Stimulated activated naive B cell treated with anti-CD40 and anti-IgM and Interleukin-4, amounts not matched to agents 10 μg/mL and 1 μg/mL and 100 μg/mL, for 72 hours (primary cell): ENCODE data around the gene COL15A1.

Experiments used
- ATAC-seq, 2 donors: fragments of 150-1000 bp; cut with Tn5 transposase; replicated peaks; 2 replicates each; pipeline ENCODE4 v1.10.0; 2021; ENCODE audit warnings: moderate library complexity in 1 of 2
- DNase-seq: peaks from one replicate; pipeline ENCODE4 v3.0.0; 2021
- H3K27ac Mint-ChIP-seq: one replicate; pipeline ENCODE4 v1.8.0; 2022; ENCODE audit warnings: mild to moderate bottlenecking, mixed read lengths
- H3K27me3 Mint-ChIP-seq, 2 donors: one replicate each; pipeline ENCODE4 v1.8.0; 2022; ENCODE audit warnings: mixed read lengths in 2 of 2
- H3K36me3 Mint-ChIP-seq, 2 donors: one replicate each; pipeline ENCODE4 v1.8.0; 2022; ENCODE audit warnings: mixed read lengths in 2 of 2, mild to moderate bottlenecking in 1 of 2
- H3K4me1 Mint-ChIP-seq, 2 donors: one replicate each; pipeline ENCODE4 v1.8.0; 2022; ENCODE audit warnings: mixed read lengths in 2 of 2, mild to moderate bottlenecking in 1 of 2
- H3K4me3 Mint-ChIP-seq, 2 donors: one replicate each; pipeline ENCODE4 v1.8.0; 2022; ENCODE audit warnings: mild to moderate bottlenecking in 2 of 2, mixed read lengths in 2 of 2, moderate library complexity in 1 of 2
- H3K9me3 Mint-ChIP-seq, 2 donors: one replicate each; pipeline ENCODE4 v1.8.0; 2022; ENCODE audit warnings: mixed read lengths in 2 of 2, mild to moderate bottlenecking in 1 of 2

COL15A1 gene

DNA sequence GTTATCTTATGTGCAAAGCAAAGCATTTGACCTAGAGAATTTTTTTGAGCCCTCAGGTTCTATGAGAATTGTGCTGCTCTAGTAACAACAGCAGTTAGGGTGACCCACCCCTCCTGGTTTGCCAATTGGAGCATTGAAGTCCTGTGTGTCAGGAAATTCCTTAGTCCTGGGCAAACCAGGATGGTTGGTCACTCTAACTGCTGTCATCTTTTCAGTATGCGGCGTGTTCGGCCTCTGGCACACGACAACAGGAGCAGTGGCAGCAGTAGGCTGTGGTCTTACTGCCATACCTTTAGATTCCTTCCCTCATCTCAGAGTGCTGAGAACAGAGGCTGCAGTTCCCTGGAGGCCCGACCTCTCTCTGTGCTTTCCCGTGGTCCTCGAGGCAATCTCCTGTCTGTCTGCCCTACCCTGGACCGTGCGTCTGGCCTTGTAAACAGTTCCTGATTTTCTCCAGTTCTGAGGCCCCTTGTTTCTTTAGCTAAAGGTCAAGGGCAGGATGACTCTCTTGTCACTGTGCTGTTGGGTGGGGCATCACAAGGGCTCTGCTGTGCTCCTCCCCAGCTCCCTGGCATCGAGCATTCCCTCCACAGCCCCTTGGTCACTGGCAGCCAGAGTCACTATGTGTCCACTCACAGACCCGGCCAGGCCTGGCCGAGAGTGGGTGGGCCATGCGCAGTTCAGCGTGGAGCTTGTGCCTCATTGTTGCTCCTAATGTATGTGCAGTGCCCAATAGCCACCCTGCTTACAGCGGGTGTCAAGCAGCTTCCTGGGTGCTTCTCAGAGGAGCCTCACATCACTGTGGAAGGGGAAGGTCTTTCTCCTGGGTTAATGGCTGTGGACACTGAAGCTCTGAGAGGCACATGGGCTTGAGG, 18.5 kb upstream of the COL15A1 start:
- H3K27me3 Mint-ChIP-seq: peaks cover 0 to 12% of the 10 kb centered on the region in 2 donors
- no peak for ATAC-seq
- DNase-seq: no peak
- no peaks in the 10 kb centered on the region for H3K36me3 Mint-ChIP-seq
- no peak overlapping the region for H3K4me3 Mint-ChIP-seq
- no peak overlapping the region for H3K27ac Mint-ChIP-seq
- peaks cover 0 to 6% of the 10 kb centered on the region in 2 donors for H3K4me1 Mint-ChIP-seq
- no peaks in the 10 kb centered on the region for H3K9me3 Mint-ChIP-seq

DNA sequence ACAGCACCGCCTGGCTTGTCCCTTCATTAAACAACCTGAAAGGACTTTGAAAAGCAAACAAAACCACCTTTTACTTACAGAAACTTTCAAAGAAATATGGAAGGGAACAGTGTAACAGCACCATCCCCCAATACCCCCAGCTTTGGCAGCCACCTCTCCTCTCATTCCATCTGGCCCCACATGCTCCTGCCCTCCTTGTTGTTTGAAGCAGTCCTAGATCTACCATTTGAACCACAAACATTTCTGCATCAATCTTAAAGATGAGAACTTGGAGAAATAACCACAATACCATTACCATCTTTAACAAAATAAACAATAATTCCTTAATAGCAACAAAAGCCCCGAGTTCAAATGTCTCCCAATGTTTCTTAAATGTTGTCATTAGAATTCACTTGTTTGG, 17.8 kb upstream of the COL15A1 start:
- no peaks in the 10 kb centered on the region for H3K9me3 Mint-ChIP-seq
- DNase-seq: no peak

DNA sequence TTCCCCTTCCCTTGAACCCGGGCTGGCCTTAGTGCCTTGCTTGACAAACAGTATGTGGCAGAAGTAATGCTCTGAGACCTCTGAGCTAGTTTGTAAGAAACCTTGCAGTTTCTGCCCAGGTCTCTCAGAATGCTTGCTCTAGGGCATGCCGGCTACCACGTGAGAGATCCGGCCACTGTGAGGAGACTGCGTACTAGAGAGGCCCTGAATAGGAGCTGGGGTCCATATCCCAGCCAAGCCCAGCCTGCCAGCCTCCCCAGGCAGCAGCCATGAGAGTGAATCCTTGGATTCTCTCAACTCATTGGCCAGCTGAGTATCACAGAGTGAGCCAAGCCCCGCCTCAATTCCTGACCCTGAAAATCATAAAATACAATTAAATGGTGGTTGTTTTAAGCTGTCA, 16.0 kb upstream of the COL15A1 start:
- no peak for ATAC-seq
- Mint-ChIP-seq H3K4me3 (no peak overlapping the region), H3K4me1 (peaks cover 2 to 13% of the 10 kb centered on the region in 2 donors), H3K27me3 (peaks cover 0 to 12% of the 10 kb centered on the region in 2 donors), H3K36me3 (no peaks in the 10 kb centered on the region), H3K9me3 (no peaks in the 10 kb centered on the region), H3K27ac (no peak overlapping the region)
- no peak for DNase-seq

More for the DNA sequence above, 17.8 kb upstream of the COL15A1 start:
- peaks cover 0 to 12% of the 10 kb centered on the region in 2 donors for H3K27me3 Mint-ChIP-seq
- ATAC-seq: no peak
- no peaks in the 10 kb centered on the region for H3K36me3 Mint-ChIP-seq
- H3K4me3 Mint-ChIP-seq: no peak overlapping the region
- H3K4me1 Mint-ChIP-seq: peaks cover 0 to 6% of the 10 kb centered on the region in 2 donors
- no peak overlapping the region for H3K27ac Mint-ChIP-seq

DNA sequence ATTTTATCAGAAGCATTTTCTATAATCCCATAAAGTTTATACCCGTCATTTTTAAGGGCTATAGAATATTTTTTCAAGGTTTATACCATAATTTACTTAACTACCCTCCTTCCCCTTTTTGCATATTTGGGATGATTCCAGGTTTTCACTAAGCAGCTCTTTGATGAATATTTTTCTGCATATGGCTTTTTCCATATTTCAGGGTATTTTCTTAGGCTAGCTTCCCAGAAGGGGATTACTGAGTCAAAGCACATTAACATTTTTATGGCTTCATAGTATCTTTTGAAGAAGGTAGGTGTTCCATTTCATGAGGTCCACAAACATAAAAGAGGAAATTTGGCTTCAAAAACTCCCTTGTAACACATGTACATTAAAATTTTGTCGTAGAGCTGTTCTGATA, 14.6 kb upstream of the COL15A1 start:
- Mint-ChIP-seq H3K27me3 (peaks cover 0 to 12% of the 10 kb centered on the region in 2 donors), H3K36me3 (no peaks in the 10 kb centered on the region), H3K4me3 (no peak overlapping the region), H3K4me1 (peaks cover 2 to 9% of the 10 kb centered on the region in 2 donors), H3K27ac (no peak overlapping the region), H3K9me3 (no peaks in the 10 kb centered on the region)
- no peak for ATAC-seq
- DNase-seq: no peak

DNA sequence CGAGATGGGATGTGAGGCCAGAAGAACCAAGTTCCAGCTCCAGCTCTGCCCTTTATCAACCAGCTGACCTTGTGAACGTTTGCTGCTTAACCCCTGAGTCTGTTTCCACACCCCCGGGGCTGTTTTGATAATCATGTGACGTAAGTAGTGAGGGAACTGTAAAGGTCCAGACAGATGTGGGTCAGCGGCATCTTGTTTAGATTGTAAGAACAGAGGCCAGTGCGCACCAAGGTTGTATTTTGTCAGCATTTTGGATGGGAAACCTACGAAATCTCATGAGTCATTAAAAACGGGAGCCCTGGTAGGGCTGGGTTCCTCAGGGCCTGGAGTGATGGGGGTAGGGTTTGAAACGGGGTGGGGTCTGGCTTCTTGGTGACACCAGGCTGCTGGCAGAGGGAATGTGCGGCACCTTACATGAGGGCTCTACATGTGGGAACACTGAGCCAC, 13.8 kb upstream of the COL15A1 start:
- DNase-seq (no peak), ATAC-seq (no peak)
- no peak overlapping the region for H3K4me3 Mint-ChIP-seq
- H3K9me3 Mint-ChIP-seq: no peaks in the 10 kb centered on the region
- H3K4me1 Mint-ChIP-seq: peaks cover 2 to 9% of the 10 kb centered on the region in 2 donors
- peaks cover 5 to 16% of the 10 kb centered on the region in 2 donors for H3K27me3 Mint-ChIP-seq
- no peak overlapping the region for H3K27ac Mint-ChIP-seq
- no peaks in the 10 kb centered on the region for H3K36me3 Mint-ChIP-seq

DNA sequence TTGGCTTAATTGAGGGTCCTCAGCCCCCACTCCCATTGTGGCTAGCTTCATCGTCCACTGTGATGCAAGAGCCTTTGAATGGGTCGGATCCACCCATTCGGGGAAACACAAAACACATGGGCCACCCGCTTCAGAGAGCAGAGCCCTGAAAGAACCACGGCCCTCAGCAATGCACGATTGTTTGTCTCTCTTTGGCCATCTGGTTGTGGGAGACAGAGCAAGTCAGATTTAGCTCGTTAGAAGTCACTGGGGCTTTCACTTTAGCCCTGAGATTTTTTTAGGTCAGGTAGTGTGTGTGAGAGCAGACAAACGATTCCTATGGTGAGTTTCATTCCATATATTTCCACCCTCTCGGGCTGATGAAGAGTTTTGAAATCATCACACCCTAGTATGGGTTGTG, 12.9 kb upstream of the COL15A1 start:
- Mint-ChIP-seq H3K9me3 (no peaks in the 10 kb centered on the region), H3K4me1 (peaks cover 2 to 9% of the 10 kb centered on the region in 2 donors), H3K36me3 (no peaks in the 10 kb centered on the region), H3K27ac (peak overlapping the region; percentile 14), H3K4me3 (no peak overlapping the region), H3K27me3 (peaks cover 9 to 16% of the 10 kb centered on the region in 2 donors)
- DNase-seq (no peak), ATAC-seq (peak; percentile 46 to 60)

DNA sequence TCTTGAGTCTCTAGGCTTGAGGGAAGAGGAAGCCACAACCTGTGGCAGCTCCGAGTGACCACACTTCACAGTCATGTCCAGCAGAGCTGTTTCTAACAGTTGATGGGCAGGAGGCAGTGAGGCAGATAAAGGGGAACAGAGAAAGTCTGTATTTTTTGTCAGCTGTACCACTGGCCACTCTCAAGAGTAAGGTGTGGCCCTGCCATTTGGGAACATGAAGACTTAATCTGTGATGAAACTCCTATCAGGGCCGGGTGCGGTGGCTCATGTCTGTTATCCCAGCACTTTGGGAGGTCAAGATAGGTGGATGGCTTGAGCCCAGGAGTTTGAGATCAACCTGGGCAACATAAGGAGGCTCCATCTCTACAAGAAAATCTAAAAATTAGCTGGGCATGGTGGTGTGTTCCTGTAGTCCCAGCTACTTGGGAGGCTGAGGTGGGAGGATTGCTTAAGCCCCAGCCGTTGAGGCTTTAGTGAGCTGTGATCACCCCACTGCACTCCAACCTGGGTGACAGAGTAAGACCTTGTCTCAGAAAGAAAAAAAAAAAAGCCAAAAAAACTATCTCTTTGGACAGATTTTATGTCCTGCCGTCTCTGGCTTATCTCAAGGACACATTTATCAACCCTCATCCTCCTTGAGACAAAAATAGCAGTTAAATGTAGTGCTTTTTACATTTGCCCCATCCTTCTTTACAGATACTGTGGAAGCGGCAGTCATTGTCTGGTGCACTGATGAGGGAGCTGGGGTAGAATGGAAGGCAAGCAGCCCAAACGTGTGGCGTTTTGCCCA, 11.9 kb upstream of the COL15A1 start:
- H3K4me3 Mint-ChIP-seq: no peak overlapping the region
- H3K4me1 Mint-ChIP-seq: peaks cover 2 to 9% of the 10 kb centered on the region in 2 donors
- peaks cover 9 to 16% of the 10 kb centered on the region in 2 donors for H3K27me3 Mint-ChIP-seq
- no peak overlapping the region for H3K27ac Mint-ChIP-seq
- DNase-seq (no peak), ATAC-seq (peak; percentile 94)
- H3K9me3 Mint-ChIP-seq: no peaks in the 10 kb centered on the region
- H3K36me3 Mint-ChIP-seq: no peaks in the 10 kb centered on the region

DNA sequence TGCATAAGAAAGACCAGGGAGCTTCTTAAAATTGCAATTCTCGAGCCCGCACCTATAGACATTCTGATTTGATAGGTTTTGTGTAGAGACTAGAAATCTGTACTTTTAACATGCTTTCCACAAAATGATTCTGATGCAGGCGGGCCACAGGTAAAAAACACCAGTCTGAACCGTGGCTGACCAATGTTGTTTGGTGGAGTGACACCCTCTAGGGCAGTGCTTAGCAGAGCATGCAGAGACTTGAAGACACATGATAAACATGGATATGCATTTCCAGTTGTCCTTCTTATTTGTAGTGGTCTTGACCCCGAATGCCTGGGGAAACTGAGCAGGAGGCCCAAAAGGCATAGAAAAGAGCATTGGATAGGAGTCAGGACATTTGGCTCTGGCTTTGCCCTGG, 10.5 kb upstream of the COL15A1 start:
- no peak for DNase-seq
- Mint-ChIP-seq H3K4me1 (peaks cover 2 to 9% of the 10 kb centered on the region in 2 donors), H3K9me3 (no peaks in the 10 kb centered on the region), H3K4me3 (no peak overlapping the region), H3K27ac (no peak overlapping the region), H3K27me3 (peaks cover 17 to 21% of the 10 kb centered on the region in 2 donors), H3K36me3 (no peaks in the 10 kb centered on the region)
- no peak for ATAC-seq

DNA sequence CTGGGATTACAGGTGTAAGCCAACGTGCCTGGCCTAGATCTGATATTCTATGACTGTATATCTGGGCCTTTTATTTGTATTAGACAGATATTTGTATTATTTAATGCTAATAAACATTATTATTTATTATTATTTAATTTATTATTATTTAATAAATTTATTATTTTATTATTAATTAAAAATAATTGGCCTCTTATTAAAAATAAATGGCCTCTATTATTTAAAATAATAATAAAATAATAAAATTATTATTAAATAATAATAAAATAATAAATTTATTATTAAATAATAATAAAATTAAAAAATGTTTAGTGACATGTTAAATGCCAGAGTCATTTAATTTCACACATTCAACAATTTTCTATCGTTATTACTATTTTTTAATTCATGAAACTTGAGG, 9.8 kb upstream of the COL15A1 start:
- Mint-ChIP-seq H3K27me3 (peaks cover 23 to 24% of the 10 kb centered on the region in 2 donors), H3K27ac (no peak overlapping the region), H3K4me1 (peaks cover 2 to 9% of the 10 kb centered on the region in 2 donors), H3K4me3 (no peak overlapping the region), H3K36me3 (no peaks in the 10 kb centered on the region), H3K9me3 (no peaks in the 10 kb centered on the region)
- ATAC-seq: no peak
- DNase-seq: no peak

DNA sequence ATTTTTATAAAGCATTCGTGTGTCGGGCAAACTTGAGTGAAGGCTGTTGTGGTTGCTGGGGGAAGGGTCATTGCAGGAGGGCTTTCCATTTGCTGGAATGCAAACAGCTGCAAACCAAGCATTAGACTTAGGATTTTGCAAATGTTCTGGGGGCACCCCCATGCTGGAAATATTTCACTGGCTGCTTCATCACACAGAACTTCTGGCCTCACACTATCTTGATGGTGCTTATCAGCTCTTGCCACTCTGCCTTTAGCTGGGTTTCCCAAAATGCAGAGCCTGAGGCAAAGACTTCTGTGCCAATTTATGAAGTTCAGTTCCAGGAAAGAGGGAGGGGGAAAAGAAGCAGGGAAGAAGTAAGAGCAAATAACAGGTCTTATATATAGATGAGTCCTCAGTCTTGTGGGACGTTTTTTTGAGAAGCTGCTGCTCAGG, 8.6 kb upstream of the COL15A1 start:
- H3K27me3 Mint-ChIP-seq: peaks cover 23 to 33% of the 10 kb centered on the region in 2 donors
- H3K9me3 Mint-ChIP-seq: no peaks in the 10 kb centered on the region
- no peak overlapping the region for H3K4me3 Mint-ChIP-seq
- H3K27ac Mint-ChIP-seq: no peak overlapping the region
- peaks cover 2 to 9% of the 10 kb centered on the region in 2 donors for H3K4me1 Mint-ChIP-seq
- no peaks in the 10 kb centered on the region for H3K36me3 Mint-ChIP-seq
- ATAC-seq (no peak), DNase-seq (no peak)

DNA sequence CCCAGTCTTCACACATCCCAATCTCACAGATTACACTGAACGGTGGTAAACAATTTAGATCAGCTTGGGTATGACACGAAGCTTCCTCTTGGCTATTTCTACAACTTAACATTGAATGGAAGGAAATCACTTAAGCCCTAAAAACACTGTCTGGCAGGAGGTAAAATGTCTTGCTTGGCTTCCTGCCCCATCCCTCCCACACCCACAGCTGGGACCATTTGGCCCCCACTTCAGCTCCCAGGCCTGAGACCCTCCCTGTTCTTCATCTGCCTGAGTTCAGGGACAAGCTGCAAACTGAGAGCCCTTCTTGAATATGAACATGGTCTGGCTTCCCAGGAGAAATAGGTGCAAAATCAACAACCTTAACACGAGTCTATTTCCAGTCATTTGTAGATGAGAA, 3.4 kb upstream of the COL15A1 start:
- no peak overlapping the region for H3K4me3 Mint-ChIP-seq
- H3K4me1 Mint-ChIP-seq: peaks cover 9 to 17% of the 10 kb centered on the region in 2 donors
- no peak for DNase-seq
- ATAC-seq: no peak
- no peaks in the 10 kb centered on the region for H3K9me3 Mint-ChIP-seq
- no peaks in the 10 kb centered on the region for H3K36me3 Mint-ChIP-seq
- no peak overlapping the region for H3K27ac Mint-ChIP-seq
- H3K27me3 Mint-ChIP-seq: peaks cover 55 to 72% of the 10 kb centered on the region in 2 donors

DNA sequence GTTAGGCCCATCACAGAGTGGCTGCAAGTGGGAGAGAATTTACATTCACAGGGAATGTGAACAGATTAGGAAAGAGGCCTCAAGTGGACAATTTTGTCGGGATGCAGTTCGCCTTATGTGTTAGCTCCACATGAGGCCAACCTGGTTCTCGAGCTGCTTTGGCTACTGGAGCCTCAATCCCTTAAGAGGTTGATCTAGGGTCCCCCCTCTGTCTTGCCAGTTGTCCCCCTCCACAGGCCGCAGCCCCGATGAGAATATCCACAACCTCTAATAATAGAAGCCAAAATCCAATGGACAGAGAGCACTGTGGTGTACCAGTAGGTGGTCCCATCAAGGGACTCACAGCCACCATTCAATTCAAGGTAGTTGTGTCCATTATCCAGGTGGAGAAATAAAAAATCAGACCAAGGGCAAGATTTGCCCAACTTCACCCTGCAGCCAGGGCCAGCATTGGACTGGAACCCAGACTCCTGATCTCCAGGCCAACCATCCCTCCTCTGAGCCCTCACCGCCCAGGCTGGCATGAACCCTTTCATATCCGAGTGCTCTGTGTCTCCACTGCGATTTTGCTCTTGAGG, 1.7 kb upstream of the COL15A1 start:
- DNase-seq (no peak), ATAC-seq (no peak)
- Mint-ChIP-seq H3K4me3 (no peak overlapping the region), H3K36me3 (no peaks in the 10 kb centered on the region), H3K4me1 (peaks cover 9 to 17% of the 10 kb centered on the region in 2 donors), H3K27ac (no peak overlapping the region), H3K9me3 (no peaks in the 10 kb centered on the region), H3K27me3 (peaks cover 62 to 74% of the 10 kb centered on the region in 2 donors)

DNA sequence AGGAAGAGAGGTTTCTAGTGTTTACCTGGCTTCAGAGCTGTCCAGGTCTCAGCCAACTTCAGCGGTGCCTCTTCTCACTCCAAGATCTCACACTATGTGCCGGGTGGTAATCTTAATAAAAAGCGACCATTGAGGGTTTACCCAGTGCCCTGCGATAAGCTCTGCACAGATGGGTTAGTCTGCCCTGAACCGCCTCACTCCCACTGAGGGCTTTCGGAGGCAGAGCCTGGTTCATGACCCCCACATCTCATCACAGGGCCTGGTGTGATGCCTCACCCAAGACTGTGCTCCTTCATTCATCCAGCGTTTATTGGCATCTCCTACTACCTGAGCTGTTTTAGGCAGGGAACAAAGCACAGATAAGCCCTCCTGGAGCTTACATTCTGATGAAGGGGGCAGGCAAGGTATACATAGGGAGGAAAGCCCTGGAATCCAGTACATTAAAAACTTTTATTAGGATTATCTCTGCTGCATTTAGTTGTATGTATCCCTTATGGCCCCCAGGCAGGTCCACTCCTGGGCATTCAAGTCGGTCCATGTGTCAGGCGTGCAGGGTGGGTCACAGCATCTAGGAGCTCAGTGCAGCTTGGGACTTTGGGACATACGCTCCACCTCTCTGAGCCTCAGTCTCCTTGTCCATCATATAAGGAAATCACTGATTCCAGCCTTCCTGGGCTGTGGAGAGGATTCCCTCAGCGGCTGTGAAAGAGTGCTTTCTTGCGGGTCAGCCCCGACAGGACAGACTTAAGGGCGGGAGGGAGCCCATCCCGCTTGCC, 613 bp upstream of the COL15A1 start:
- Mint-ChIP-seq H3K4me1 (peaks cover 9 to 17% of the 10 kb centered on the region in 2 donors), H3K36me3 (no peaks in the 10 kb centered on the region), H3K4me3 (peak overlapping the region; percentile 55 to 68), H3K9me3 (no peaks in the 10 kb centered on the region), H3K27me3 (peaks cover 57 to 73% of the 10 kb centered on the region in 2 donors), H3K27ac (no peak overlapping the region)
- ATAC-seq (no peak), DNase-seq (no peak)
